HG02763 (cell line): ENCODE data around the gene TWSG1.
"Not testable (repeated sequence)": the region's sequence is repeated elsewhere in the genome, so short reads cannot be mapped to it uniquely, and the experiment has no call there.

Experiments used
- ATAC-seq: cut with Tn5 transposase; IDR thresholded peaks from one replicate; pipeline ENCODE4 v1.9.1; 2021; ENCODE audit warnings: mild to moderate bottlenecking, moderate library complexity; ENCODE audit not compliant: unreplicated experiment

The TWSG1 gene

DNA sequence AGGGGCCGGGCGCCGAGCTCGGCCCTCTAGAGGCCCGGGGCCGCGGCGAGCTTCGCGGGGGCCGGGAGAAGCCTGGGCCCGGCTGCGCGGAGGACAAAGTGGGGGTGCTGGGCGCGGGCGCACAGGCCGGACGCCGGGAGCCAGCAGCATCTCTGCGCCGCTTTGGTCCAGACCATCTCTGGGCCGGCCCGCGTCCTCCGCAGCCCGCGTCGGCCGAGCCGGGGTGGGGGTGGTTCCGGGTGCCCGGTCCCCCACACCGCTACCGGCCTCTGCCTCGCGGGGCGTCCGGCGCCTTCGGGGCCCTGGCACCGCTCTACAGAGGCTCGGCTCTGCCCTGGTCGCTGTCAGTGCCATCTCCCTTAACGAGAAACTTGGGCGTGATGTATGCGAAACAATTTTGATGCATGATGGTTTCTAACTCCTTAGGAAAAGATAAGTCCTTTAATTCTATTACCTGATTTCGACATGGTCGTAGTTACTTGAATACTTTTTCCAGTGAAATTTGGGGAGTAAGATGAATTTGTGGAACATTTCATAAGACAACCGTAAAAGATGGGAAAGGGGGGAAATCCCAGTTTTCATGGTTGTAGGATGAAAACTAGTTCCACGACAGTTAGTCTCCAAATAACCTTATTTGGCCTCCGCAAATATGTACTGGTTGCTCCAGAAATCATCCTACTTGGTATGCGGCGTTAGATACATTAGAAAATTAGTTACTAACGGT, 562 bp downstream of the TWSG1 start:
- peak; percentile 35 for ATAC-seq

DNA sequence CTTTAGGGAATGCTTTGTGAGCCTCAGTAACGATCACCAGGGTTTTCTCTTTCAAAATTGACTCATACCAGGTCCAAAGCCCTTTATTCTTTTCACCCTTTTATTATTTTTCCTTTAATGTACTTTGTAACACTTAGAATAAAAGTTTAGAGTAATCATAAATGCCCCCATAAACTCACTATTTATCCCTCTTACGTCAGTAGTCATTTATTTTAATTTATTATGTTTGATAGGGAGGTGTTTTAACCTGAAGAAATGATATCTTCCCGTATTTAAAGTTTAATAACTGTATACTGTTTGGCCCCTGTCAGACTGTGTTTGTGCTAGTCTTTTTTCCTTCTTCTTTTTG, 1.1 kb downstream of the TWSG1 start:
- no peak for ATAC-seq

DNA sequence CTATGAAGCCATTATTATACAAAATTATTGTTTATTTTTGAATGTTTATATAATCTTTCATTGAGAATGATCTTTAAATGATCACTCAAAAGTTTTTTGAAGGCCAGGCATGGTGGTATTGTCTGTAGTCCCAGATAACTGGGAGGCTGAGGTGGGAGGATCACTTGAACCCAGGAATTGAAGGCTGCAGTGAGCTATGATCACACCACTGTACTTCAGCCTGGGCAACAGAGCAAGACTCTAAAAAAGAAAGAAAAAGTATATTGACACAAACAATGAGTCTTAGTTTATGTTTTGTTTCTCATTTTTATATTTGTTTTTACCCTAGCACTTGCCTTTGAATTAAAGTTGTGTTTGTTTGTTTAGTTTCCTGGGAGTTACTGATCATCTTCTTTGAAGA, 2.3 kb downstream of the TWSG1 start:
- ATAC-seq, result no peak

DNA sequence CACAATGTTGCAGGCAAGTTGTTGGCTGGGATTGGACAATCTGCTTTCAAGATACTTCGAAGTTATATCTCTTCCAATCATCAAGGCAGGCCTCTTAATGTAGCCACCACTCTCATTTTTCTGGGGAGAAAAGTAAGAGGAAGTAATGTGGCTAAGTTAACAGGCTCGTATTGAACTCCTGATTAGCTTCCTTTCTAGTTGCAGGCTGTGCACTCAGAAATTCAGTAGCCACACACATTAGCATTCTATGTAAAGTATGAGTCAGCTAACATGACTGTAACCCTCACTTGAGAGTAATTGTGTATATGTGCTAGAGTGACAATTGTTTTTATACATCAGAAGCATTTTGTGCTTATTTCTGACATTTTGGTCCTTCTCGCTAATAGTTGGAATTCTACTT, 3.3 kb downstream of the TWSG1 start:
- no peak for ATAC-seq

DNA sequence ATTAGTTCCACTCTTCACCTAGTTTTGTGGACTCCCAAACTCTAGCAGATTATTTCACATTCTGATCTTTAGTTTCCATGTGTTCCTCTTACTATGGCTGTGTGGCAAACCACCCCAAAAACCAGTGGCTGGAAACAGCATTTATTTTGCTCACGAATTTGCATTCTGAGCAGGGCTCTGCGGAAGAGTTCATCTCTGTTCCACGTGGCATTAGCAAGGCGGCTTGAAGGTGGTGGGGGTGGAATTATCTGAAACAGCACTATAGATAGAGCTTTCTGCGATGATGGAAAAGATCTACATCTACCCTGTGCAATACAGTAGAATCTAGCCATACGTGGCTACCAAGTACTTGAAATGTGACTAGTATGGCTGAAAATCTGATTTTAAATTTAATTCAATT, 5.9 kb downstream of the TWSG1 start:
- no peak for ATAC-seq

DNA sequence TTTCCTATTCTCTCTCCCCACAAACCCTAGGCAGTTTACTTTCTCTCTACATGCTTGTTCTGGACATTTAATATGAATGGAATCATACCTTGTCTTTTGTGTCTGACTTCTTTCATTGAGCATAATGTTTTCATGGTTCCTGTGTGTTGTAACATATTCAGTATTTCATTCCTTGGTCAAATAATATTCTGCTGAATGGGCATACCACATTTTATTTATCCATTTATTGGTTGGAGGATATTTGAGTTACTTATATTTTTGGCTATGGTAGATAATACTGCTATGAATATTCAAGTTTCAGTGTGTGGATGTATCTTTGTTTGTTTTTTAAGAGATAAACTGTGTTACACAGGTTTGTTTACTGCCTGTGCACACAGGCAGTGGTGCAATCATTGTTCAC, 9.0 kb downstream of the TWSG1 start:
- no peak for ATAC-seq

DNA sequence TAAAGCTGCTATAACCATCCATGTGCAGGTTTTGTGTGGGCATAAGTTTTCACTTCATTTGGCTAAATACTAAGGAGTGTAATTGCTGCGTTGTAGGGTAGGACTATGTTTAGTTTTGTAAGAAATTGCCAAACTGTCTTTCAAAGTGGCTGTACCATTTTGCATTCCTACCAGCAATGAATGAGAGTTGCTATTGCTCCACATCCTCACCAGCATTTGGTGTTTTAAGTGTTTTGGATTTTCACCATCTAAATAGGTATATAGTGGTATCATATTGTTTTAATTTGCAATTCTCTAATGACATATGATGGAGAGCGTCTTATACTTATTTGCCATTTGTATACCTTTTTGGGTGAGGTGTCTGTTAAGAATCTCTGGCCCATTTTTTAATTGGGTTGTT, 12.2 kb downstream of the TWSG1 start:
- no peak for ATAC-seq

DNA sequence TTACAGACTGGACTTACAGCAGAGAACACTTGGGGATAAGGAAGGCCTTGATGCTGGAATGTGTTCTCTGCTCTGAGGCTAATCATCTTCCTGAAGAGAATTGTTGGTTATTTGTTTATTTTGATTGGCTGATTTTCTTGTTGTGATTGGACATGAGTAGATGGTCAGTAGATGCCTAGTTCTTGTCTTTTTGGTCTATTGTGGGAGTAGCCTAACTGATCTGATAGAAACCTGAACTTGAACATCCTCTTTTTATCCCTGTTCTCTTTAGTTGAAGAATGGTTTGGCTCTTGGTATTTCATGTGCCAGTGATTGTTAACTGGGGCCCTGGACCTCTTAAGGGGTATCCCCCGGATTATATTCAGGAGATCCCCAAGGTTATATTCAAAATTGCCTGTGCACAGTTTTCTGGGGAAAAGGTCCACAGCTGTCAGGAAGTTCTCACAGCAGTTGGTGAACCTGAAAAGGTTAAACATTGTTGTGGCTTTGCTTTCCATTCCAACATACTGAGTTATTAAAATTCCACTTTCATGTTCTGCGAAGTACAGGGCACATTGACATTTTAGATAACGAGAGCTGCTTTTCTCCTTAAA, 13.6 kb downstream of the TWSG1 start:
- ATAC-seq, result no peak

DNA sequence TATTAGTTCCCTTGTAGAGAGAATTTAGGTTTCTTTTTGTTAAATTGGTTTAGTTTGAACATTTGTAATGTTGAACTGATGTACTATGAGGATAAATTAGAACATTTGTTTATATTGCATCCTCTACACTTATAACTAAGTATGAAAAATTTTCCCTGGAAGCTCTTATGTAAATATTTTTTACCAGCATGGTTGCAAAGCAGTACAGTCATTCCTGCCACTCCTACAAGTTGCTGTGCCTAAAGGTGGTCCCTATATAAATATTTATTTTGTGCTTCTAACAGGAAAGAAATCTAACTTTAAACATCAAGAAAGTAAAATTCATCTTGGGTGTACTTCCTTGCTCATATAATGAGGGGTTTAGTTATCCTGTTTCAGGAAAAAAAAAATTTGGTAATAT, 14.2 kb downstream of the TWSG1 start:
- no peak for ATAC-seq

DNA sequence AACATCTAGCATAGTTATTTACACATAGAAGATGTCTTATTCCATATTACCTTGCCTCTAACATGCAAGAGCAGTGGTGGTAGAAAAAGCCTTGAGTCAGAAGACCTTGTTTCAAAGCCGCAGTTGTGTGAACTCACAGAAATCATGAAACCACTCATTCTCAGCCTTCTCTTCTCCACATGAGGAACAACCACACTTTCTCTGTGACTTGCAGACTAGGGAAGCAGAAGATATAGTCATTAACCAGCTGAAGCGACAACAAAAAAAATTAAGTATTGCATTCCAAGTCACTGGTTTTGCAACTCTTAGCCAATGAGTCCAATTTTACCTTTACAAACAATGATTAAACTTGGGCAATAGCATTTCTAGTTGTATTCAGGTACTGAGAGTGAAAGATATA, 19.0 kb downstream of the TWSG1 start:
- ATAC-seq, result peak; percentile 75

DNA sequence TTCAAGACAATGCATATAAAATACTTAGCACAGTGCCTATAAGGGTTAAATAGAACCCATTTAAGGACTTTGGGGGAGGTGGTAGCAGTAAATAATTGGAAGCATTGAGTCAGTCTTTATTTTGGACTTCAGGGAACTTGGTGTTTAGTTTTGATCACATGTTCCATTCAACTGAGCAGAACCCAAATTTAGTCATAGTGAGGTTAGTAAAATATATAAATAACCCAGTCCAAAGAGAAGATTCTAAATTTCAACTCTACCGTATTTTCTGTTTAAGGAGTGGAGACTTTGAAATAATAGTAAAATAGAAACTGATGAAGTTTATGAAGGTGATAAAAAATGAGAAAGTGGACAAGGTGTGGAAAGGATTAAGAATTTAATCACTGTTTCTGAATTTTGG, 19.7 kb downstream of the TWSG1 start:
- ATAC-seq, result no peak

DNA sequence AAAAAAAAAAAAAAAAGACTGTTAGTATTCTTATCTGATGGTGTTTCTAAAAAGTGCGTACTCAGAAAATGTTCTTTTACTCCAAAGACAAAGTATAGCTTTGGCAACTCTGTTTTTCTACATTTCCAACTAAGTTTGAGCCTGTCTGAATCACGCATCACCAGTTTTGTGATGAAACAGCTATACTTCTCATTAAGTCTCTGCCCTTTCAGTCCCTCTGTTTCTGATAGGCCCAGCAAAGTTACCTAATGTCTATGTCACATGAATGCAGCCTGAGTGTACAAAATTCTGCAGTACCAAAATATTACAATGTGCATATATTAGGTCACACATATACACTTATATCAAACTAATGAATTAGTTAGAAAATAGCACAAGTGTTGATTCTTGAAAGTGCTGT, 22.4 kb downstream of the TWSG1 start:
- ATAC-seq, result no peak

DNA sequence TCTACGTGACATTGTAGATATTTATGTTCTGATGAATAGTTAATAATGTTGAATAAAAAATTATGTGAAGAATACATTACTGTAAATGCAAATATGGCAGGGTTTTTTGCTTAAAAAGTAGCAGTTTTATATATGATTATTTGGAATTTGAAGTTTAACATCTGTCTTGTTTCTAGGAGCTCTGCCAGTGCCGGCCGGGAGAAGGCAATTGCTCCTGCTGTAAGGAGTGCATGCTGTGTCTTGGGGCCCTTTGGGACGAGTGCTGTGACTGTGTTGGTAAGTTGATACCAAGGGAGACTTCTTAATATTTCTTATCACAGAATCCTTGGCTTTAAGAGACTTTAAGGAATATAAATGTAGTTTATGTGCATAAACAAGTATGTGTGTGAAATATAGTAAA, 25.2 kb downstream of the TWSG1 start:
- ATAC-seq, result no peak

DNA sequence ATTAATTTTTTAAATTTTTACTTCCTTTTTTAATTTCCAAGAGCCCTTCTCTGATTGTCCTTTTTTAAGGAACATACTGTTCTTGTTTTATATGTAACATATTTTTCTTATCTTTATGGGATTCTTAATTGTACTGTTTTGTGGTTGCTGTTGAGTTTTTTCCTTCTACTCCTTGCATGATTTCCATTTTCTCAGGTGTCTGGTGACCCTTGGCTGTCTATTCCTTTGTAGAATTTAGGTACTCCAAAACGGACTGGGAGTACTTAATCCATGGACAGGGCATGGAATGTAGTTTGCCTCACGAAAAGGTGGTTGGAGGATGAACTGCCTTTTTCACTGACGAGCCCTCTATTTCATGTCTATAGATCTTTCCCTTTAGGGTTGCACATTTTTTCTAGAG, 26.6 kb downstream of the TWSG1 start:
- no peak for ATAC-seq

DNA sequence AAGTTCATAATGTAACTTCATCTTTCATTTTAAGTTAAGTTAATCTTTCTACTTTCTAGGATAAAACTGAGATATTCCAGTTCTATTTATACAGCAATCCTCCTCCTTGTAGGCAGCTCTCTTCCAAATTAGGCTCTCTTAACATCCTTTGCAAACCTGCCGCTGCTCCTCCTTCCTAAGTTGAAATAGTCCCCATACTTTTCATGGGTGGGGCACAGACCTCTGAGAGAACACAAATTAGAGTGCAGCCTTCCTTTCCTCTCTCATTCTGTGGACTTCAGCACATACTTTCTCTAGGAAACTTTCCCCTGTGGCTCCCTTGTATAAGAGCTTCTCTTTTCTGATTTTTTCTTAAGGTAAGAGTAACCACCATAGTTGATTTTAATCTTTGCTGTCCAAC, 28.3 kb downstream of the TWSG1 start:
- ATAC-seq, result no peak

DNA sequence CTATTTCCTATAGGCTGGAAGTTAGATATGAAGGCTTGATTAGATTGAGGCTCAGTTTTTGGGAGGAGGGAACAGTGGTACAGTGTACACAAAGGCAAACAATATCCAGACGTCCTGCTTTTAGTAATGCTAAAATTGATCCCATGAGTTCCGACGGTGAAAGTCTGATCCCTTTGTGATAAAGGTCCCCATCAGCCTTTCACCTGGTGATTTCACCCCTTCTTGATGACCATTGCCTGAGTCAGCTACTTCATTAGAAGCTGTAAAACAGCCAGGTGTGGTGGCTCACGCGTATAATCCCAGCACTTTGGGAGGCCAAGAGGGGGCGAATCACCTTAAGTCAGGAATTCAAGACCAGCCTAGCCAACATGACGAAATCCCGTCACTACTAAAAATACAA, 29.7 kb downstream of the TWSG1 start:
- ATAC-seq, result no peak

DNA sequence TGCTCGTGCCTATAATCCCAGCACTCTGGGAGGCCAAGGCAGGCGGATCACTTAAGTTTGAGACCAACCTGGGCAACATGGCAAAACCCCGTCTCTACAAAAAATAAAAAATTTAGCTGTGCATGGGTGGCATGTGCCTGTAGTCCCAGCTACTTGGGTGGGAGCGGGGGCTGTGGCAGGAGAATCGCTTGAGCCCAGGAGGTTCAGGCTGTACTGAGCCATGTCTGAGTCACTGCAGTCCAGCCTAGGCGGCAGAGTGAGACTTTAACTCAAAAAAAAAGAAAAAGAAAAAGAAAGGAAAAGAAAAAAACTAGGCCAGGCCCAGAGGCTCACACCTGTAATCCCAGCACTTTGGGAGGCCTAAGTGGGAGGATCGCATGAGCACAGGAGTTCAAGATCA, 30.8 kb downstream of the TWSG1 start:
- no peak for ATAC-seq

DNA sequence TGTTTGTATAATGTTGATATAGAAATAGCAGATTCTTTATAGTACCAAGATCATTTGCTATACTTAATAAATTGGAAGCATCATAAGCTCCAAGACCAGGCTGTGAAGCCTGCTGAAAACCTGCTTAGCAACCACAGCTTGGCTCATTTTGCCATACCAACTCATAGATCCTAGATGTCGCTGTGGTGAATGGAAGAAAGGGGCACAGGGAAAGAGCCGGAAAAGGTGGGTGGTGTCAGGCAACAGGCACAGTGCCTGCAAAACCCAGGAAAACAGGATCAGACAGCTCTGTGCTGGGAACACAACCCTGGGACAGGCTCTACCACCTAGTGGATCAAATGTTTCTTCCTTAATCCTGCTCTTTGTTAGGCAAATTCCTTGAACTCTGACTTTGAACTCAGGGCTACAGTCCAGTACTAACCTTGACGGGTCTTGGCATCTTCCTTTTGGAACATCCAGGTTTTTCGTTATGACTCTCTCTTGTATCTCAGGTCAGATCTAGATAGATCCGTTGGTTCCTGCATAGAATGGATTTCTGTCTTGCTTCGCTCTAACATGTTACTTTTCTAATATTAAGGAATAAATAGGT, 31.6 kb downstream of the TWSG1 start:
- ATAC-seq, result no peak

DNA sequence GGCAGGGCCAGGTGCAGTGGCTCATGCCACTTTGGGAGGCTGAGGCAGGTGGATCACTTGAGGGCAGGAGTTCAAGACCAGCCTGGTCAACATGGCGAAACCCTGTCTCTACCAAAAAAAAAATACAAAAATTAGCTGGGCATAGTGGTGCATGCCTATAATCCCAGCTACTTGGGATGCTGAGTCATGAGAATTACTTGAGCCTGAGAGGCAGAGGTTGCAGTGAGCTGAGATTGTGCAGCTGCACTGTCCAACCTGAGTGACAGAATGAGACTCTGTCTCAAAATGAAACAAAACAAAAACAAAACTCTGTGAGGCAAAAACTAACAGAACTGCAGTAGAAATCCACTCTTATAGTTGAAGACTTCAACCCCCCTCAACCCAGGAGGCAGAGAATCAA, 38.7 kb downstream of the TWSG1 start:
- not testable (repeated sequence) for ATAC-seq

DNA sequence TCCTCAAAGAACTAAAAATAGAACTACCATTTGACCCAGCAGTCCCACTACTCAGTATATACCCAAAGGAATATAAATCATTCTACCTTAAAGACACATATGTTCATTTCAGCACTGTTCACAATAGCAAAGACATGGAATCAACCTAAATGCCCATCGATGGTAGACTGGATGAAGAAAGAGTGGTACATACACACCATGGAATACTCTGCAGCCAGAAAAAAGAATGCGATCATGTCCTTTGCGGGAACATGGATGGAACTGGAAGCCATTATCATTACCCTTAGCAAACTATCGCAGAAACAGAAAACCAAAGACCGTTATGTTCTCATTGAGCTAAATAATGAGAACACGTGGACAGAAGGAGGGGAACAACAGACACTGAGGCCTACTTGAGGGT, 44.5 kb downstream of the TWSG1 start:
- no peak for ATAC-seq

DNA sequence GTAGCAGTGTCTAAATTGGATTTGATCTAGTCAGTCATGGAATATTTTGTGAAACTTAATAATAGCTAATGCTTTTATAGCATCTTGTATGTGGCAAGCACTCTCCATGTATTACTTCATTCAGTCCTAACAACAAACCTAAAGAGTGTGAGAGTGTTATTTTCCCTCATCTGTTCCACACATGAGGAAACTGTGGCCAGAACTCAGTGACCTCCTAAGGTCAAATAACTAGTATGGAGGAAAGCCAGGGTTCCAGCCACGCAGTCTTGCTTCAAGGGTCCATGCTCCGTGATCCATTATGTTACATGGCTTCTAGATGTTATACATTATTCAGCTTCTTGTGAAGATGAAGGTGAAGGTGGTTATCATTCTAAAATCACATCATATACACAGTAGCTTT, 45.5 kb downstream of the TWSG1 start:
- ATAC-seq, result no peak

DNA sequence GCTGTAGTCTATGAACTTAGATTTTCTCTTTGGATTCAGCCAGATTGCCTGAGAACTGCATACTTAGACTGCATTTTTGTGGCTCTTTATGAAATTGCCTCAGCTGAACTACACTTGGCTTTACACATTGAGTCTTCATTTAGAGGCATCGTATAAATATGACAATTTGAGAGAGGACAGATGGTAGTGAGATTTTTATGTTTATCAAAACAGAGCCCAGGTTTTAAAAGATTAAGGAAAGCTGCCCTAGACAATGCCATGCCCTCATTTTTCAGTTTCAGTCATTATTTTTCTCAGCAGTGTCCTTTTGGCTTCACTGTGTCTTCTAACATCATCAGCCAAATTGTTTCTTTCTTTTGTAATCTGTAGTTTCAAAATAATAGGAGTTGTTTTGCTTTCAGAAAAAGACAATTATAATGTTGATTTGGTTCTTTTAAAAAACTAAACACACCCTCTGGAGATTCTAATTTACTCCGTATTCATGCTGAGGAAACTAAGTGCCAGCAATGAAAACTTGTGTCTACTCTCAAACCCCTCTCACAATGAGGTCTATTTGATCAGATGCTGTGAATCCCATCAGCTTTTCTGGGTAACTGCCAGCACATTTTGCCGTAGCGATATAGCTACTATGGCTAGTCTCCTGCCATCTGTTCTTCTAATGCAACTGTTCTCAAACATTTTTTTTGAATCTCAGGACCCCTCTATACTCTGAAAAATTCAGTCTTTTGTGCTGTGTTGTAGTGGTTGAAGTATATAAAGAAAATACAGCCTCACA, 46.2 kb downstream of the TWSG1 start:
- no peak for ATAC-seq
